HepG2 (cell line): ENCODE results near the gene TSC22D4. TPM values are rescaled to one million over a fixed set of nuclear protein-coding genes. Genes with fewer than 3 reads are reported as not detected.

Source experiments
- ATAC-seq: fragments of 200-7000 bp; cut with Tn5 transposase; 3 replicates; pipeline ENCODE4 v1.9.1; 2020; ENCODE audit warnings: mild to moderate bottlenecking, moderate library complexity
- BruUV-seq: library from RNA; stranded (reverse); fragments of 400-500 nt; replicated peaks from 2 replicates; lab custom pipeline; 2021; lab: Mats Ljungman, UMichigan
- CTCF ChIA-PET: fragments of 300-600 bp; formaldehyde crosslinking; extraction: SDS; loops from one replicate; lab custom pipeline; 2021; ENCODE audit warnings: low total read pairs, inconsistent platforms, low intra/inter-chr PET ratio; lab: Yijun Ruan, JAX
- POLR2A ChIA-PET: fragments of 350-600 bp; sonication (Branson Sonifier 250); formaldehyde crosslinking; loops from one replicate; lab custom pipeline; 2020; ENCODE audit warnings: antibody characterized with exemption, inconsistent platforms; lab: Yijun Ruan, JAX
- DNase-seq: peaks from one replicate; pipeline ENCODE4 v3.0.0-alpha.2; 2015; ENCODE audit warnings: low spot score
- FAIRE-seq: peaks from 3 replicates; lab custom pipeline; 2011; peaks lifted over from hg19 to GRCh38; lab: Jason Lieb, UNC
- H2AFZ ChIP-seq: one replicate; pipeline ENCODE4 v1.6.1; 2011; ENCODE audit warnings: low read length, inconsistent platforms
- H3K27ac ChIP-seq: fragments of 300-600 bp; 3 replicates; pipeline ENCODE4 v1.8.0; 2011; ENCODE audit warnings: mixed run types, mild to moderate bottlenecking, mixed read lengths, low read length, inconsistent platforms; ENCODE audit not compliant: insufficient read depth; ENCODE audit errors: extremely low read length
- H3K27me3 ChIP-seq, 2 experiments: fragments of 200-600 bp in 1 of 2; 2 replicates in 1 of 2; 3 replicates in 1 of 2; pipeline versions ENCODE4 v1.6.0 to v1.8.0; 2011; ENCODE audit warnings: low read length in 2 of 2, mild to moderate bottlenecking in 2 of 2, moderate library complexity in 2 of 2, inconsistent platforms in 1 of 2; ENCODE audit not compliant: insufficient read depth in 2 of 2, control insufficient read depth in 1 of 2
- H3K36me3 ChIP-seq, 2 experiments: fragments of 200-600 bp in 1 of 2; replicated peaks in 1 of 2; 2 replicates in 1 of 2; 3 replicates in 1 of 2; pipeline versions ENCODE4 v1.5.1 to v1.8.0; 2011; ENCODE audit warnings: low read length in 2 of 2, inconsistent platforms in 1 of 2; ENCODE audit not compliant: insufficient read depth in 2 of 2, control insufficient read depth in 1 of 2
- H3K4me1 ChIP-seq: 2 replicates; pipeline ENCODE4 v1.5.1; 2012; ENCODE audit warnings: low read length, inconsistent platforms; ENCODE audit not compliant: insufficient read depth
- H3K4me2 ChIP-seq: 2 replicates; pipeline ENCODE4 v1.6.0; 2011; ENCODE audit warnings: low read depth, low read length, inconsistent platforms
- H3K4me3 ChIP-seq, 3 experiments: fragments of 200-600 bp in 1 of 3; sonication (generic), shearing (Covaris generic) in 1 of 3; replicated peaks in 1 of 3; 2 replicates each; pipeline ENCODE4 v1.5.1; 2011 to 2016; ENCODE audit warnings: low read length in 3 of 3, inconsistent platforms in 2 of 3, low read depth in 2 of 3, mild to moderate bottlenecking in 2 of 3, control low read depth in 1 of 3, mixed read lengths in 1 of 3; ENCODE audit not compliant: insufficient read depth in 1 of 3
- H3K79me2 ChIP-seq: one replicate; pipeline ENCODE4 v1.6.1; 2011; ENCODE audit warnings: low read length, inconsistent platforms; ENCODE audit not compliant: insufficient read depth
- H3K9ac ChIP-seq: 2 replicates; pipeline ENCODE4 v1.6.0; 2011; ENCODE audit warnings: mild to moderate bottlenecking, low read depth, low read length, inconsistent platforms; ENCODE audit not compliant: insufficient read depth
- H3K9me3 ChIP-seq: 2 replicates; pipeline ENCODE4 v1.5.1; 2012; ENCODE audit warnings: mild to moderate bottlenecking, low read length
- H4K20me1 ChIP-seq: 2 replicates; pipeline ENCODE4 v1.6.0; 2011; ENCODE audit warnings: inconsistent platforms, mild to moderate bottlenecking, low read length, moderate library complexity; ENCODE audit not compliant: insufficient read depth
- CBFB ChIP-seq: sonication (generic); formaldehyde crosslinking; IDR thresholded peaks from 2 replicates; pipeline ENCODE4 v1.4.0; 2020; ENCODE audit warnings: missing genetic modification reagents
- JUN ChIP-seq: sonication (generic); formaldehyde crosslinking; IDR thresholded peaks from 2 replicates; pipeline ENCODE4 v1.4.0; 2020; ENCODE audit warnings: mild to moderate bottlenecking, missing genetic modification reagents
- NFATC3 ChIP-seq: sonication (generic); formaldehyde crosslinking; IDR thresholded peaks from 2 replicates; pipeline ENCODE4 v1.5.1; 2020; ENCODE audit warnings: mild to moderate bottlenecking, missing genetic modification reagents
- NFRKB ChIP-seq: fragments of 450-650 bp; IDR thresholded peaks from 2 replicates; pipeline ENCODE4 v1.6.1; 2017
- PHF5A ChIP-seq: IDR thresholded peaks from one replicate; pipeline ENCODE4 v1.6.1; 2018; ENCODE audit warnings: low read depth, missing genetic modification reagents; ENCODE audit not compliant: unreplicated experiment
- RBM39 ChIP-seq: fragments of 200-400 bp; formaldehyde crosslinking; IDR thresholded peaks from one replicate; pipeline ENCODE4 v1.6.1; 2018; ENCODE audit warnings: antibody characterized with exemption, mild to moderate bottlenecking, low read depth, low read length; ENCODE audit not compliant: poor library complexity, severe bottlenecking
- SIX4 ChIP-seq: sonication (generic); formaldehyde crosslinking; IDR thresholded peaks from 2 replicates; pipeline ENCODE4 v1.4.0; 2020; ENCODE audit warnings: missing genetic modification reagents
- TEAD2 ChIP-seq: sonication (generic); formaldehyde crosslinking; IDR thresholded peaks from 2 replicates; pipeline ENCODE4 v1.9.0; 2021; ENCODE audit warnings: missing genetic modification reagents
- TGIF2 ChIP-seq: IDR thresholded peaks from 2 replicates; pipeline ENCODE4 v1.6.1; 2016; ENCODE audit warnings: control low read depth, missing compliant biosample characterization
- WGBS: methylation state at CpG from one replicate; pipeline ENCODE4 v1.1.6; 2017; ENCODE audit warnings: low lambda C conversion rate; 5-methylcytosine and 5-hydroxymethylcytosine counted together
- in situ Hi-C: cut with HindIII; loops from 2 replicates; pipeline ENCODE4 v1.10.0; 2017; ENCODE audit warnings: low pct_unique_long_range_greater_than_20kb; ENCODE audit not compliant: extremely low pct_ligation_motif_present
- intact Hi-C: fragments of 100-400 bp; cut with micrococcal nuclease; formaldehyde crosslinking; loops from one replicate; pipeline ENCODE4 v1.10.0; 2022; ENCODE audit not compliant: unreplicated experiment
- polyA plus RNA-seq, 8 experiments: library from polyadenylated mRNA; depleted of rRNA in 3 of 8; stranded (reverse) in 7 of 8; unstranded in 1 of 8; fragments of >200 nt; fragmentation: Illumina TruSeq in 4 of 8; extraction: Trizol in 4 of 8; gene quantifications; 2 replicates each; pipeline versions ENCODE4 v1.2.1 to v1.2.3, GENCODE V29; 2011 to 2016; ENCODE audit warnings: low read depth in 4 of 8, missing spikeins in 1 of 8, mixed read lengths in 1 of 8; ENCODE audit not compliant: insufficient read depth in 1 of 8
- total RNA-seq, 5 experiments: library from RNA; depleted of rRNA; stranded (reverse); fragments of >200 nt; fragmentation: Illumina TruSeq; extraction: Trizol; gene quantifications; 2 replicates each; pipeline ENCODE4 v1.2.3, GENCODE V29; 2016; ENCODE audit warnings: low read depth in 1 of 5
- TF ChIP-seq, protein P1 (sequence below): sonication (generic); formaldehyde crosslinking; IDR thresholded peaks from 2 replicates; pipeline ENCODE4 v1.9.0; 2021; ENCODE audit warnings: missing genetic modification reagents, mild to moderate bottlenecking, borderline replicate concordance
- TF ChIP-seq, protein P2 (sequence below): sonication (generic); formaldehyde crosslinking; IDR thresholded peaks from 2 replicates; pipeline ENCODE4 v1.8.0; 2022; ENCODE audit warnings: missing genetic modification reagents, mild to moderate bottlenecking, moderate library complexity, borderline replicate concordance
- TF ChIP-seq, protein P3 (sequence below): sonication (generic); formaldehyde crosslinking; IDR thresholded peaks from 2 replicates; pipeline ENCODE4 v1.4.0; 2020; ENCODE audit warnings: missing genetic modification reagents
- TF ChIP-seq, protein P4 (sequence below), 2 experiments: sonication (generic) in 1 of 2; formaldehyde crosslinking in 1 of 2; IDR thresholded peaks; 2 replicates each; pipeline versions ENCODE4 v1.4.0 to v1.6.1; 2016 to 2020; ENCODE audit warnings: borderline replicate concordance in 1 of 2, low read depth in 1 of 2, mild to moderate bottlenecking in 1 of 2, missing genetic modification reagents in 1 of 2

The TSC22D4 gene
- total and polyA plus RNA-seq, 2 of the 13 experiments (the other 11 are each of a cell fraction or from before 2014, with no cell fraction given) = 7.7 to 8.7 TPM

DNA sequence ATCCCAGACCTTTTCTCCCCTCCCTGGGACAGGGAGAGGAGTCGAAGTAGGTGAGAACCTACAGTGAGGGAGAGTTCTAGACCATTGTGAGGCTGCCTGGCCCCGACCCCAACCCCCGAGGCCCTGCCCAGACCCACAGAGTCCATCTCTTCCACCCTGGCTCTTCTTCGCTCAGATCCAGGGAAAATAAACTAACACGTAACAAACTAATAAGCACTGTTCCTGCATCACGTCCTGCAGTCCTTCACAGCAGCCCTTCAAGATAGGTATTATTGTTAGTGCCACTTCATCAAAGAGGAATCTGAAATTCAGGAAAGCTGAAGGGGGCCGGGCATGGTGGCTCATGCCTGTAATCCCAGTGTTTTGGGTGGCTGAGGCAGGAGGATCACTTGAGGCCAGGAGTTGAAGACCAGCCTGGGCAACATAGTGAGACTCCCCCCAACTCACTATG is 14.8 kb downstream of the TSC22D4 start, which contains the start of gene SPACDR:
Gene SPACDR, minus strand, starts transcription at position 51 of the 451 bp plus-strand sequence. CDS start 235 bp downstream, outside the sequence.
- ChIA-PET CTCF (interaction anchor here (2.1 kb wide), 1 partner anchor 19 kb away, joined by 8 read pairs; the partner anchor contains the start of gene NYAP1), POLR2A (interaction anchor here (1.7 kb wide), 1 partner anchor 20 kb away, joined by 4 read pairs; no protein-coding TSS in a partner anchor)
- no peak within 1 kb of the TSS for H2AFZ ChIP-seq
- intact Hi-C loops (no loop called here), in situ Hi-C loops (loop anchor here (10.0 kb wide), 1 partner anchor 231 kb away; the partner anchor contains the start of gene GIGYF1)
- no peak within 1 kb of the TSS for H3K4me3 ChIP-seq
- no peaks in the 10 kb centered on the region for H3K36me3 ChIP-seq
- no peaks in the 10 kb centered on the region for H3K79me2 ChIP-seq
- H3K27ac ChIP-seq = no peak within 1 kb of the TSS
- ATAC-seq = no peak
- H3K4me2 ChIP-seq = 0 out of 2 replicates have a peak within 1 kb of the TSS, but pooled peaks have one; percentile 15
- H3K9me3 ChIP-seq = no peaks in the 10 kb centered on the region
- no peak for FAIRE-seq
- no peak within 1 kb of the TSS for H3K9ac ChIP-seq
- no peak for DNase-seq
- H3K4me1 ChIP-seq = peaks cover 16% of the 10 kb centered on the region
- BruUV-seq = no TSS peak
- H4K20me1 ChIP-seq = no peaks in the 10 kb centered on the region
- 50% methylated on average over 7 of the region's 7 CpGs for WGBS
- peaks cover 0 to 2% of the 10 kb centered on the region in 2 experiments; a peak in 1 of 5 replicates for H3K27me3 ChIP-seq
- no peak for TF ChIP-seq CBFB
- TF ChIP-seq, protein P1, sequence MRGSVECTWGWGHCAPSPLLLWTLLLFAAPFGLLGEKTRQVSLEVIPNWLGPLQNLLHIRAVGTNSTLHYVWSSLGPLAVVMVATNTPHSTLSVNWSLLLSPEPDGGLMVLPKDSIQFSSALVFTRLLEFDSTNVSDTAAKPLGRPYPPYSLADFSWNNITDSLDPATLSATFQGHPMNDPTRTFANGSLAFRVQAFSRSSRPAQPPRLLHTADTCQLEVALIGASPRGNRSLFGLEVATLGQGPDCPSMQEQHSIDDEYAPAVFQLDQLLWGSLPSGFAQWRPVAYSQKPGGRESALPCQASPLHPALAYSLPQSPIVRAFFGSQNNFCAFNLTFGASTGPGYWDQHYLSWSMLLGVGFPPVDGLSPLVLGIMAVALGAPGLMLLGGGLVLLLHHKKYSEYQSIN (CRISPR knock-in tag) = no peak
- TF ChIP-seq SIX4 (CRISPR knock-in tag) = no peak
- TF ChIP-seq NFRKB = no peak
- TF ChIP-seq, protein P2, sequence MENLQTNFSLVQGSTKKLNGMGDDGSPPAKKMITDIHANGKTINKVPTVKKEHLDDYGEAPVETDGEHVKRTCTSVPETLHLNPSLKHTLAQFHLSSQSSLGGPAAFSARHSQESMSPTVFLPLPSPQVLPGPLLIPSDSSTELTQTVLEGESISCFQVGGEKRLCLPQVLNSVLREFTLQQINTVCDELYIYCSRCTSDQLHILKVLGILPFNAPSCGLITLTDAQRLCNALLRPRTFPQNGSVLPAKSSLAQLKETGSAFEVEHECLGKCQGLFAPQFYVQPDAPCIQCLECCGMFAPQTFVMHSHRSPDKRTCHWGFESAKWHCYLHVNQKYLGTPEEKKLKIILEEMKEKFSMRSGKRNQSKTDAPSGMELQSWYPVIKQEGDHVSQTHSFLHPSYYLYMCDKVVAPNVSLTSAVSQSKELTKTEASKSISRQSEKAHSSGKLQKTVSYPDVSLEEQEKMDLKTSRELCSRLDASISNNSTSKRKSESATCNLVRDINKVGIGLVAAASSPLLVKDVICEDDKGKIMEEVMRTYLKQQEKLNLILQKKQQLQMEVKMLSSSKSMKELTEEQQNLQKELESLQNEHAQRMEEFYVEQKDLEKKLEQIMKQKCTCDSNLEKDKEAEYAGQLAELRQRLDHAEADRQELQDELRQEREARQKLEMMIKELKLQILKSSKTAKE = no peak
- TF ChIP-seq RBM39 = no peak
- no peak for TF ChIP-seq JUN (CRISPR knock-in tag)
- TF ChIP-seq TGIF2 (CRISPR knock-in tag) = no peak
- no peak for TF ChIP-seq NFATC3 (CRISPR knock-in tag)
- TF ChIP-seq, protein P3, sequence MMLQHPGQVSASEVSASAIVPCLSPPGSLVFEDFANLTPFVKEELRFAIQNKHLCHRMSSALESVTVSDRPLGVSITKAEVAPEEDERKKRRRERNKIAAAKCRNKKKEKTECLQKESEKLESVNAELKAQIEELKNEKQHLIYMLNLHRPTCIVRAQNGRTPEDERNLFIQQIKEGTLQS (CRISPR knock-in tag) = no peak
- TF ChIP-seq TEAD2 (CRISPR knock-in tag) = no peak
- TF ChIP-seq, protein P4, sequence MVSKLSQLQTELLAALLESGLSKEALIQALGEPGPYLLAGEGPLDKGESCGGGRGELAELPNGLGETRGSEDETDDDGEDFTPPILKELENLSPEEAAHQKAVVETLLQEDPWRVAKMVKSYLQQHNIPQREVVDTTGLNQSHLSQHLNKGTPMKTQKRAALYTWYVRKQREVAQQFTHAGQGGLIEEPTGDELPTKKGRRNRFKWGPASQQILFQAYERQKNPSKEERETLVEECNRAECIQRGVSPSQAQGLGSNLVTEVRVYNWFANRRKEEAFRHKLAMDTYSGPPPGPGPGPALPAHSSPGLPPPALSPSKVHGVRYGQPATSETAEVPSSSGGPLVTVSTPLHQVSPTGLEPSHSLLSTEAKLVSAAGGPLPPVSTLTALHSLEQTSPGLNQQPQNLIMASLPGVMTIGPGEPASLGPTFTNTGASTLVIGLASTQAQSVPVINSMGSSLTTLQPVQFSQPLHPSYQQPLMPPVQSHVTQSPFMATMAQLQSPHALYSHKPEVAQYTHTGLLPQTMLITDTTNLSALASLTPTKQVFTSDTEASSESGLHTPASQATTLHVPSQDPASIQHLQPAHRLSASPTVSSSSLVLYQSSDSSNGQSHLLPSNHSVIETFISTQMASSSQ (IDR thresholded peaks at IDR 0.05; ENCODE audit: low read depth) = no peak
- TF ChIP-seq, protein P4 (CRISPR knock-in tag; IDR thresholded peaks at IDR 0.05; ENCODE audit: borderline replicate concordance) = no peak
- TF ChIP-seq PHF5A (CRISPR knock-in tag) = no peak
